Ovary (tissue), 9 donors: ENCODE data around the gene CDRT4. TPM values are rescaled to one million over a fixed set of nuclear protein-coding genes. Genes with fewer than 3 reads are reported as not detected.

Experiments used
- DNase-seq, 5 donors: peaks; one replicate each; pipeline ENCODE4 v3.0.0-alpha.2; 2019 to 2020
- H3K27ac ChIP-seq, 2 donors: fragments of 200-600 bp; one replicate each; pipeline versions ENCODE4 v1.5.1 to v1.8.0; 2019 to 2022
- H3K27me3 ChIP-seq: fragments of 200-600 bp; one replicate; pipeline ENCODE4 v1.8.0; 2022
- H3K36me3 ChIP-seq: fragments of 200-600 bp; sonication (generic); one replicate; pipeline ENCODE4 v1.5.1; 2019
- H3K4me1 ChIP-seq: one replicate; pipeline ENCODE4 v1.8.1; 2013; ENCODE audit warnings: mild to moderate bottlenecking, moderate library complexity; ENCODE audit not compliant: insufficient read depth
- H3K4me3 ChIP-seq: fragments of 200-600 bp; sonication (generic); one replicate; pipeline ENCODE4 v1.5.1; 2017
- H3K9me3 ChIP-seq, 2 donors: fragments of 200-600 bp in 1 of 2; sonication (generic) in 1 of 2; one replicate each; pipeline versions ENCODE4 v1.5.1 to v1.8.1; 2013 to 2019; ENCODE audit warnings: mild to moderate bottlenecking in 1 of 2, moderate library complexity in 1 of 2
- EP300 ChIP-seq: sonication (generic); formaldehyde crosslinking; IDR thresholded peaks from one replicate; pipeline ENCODE4 v1.6.1; 2017; ENCODE audit warnings: antibody characterized with exemption
- POLR2A ChIP-seq: fragments of 450-650 bp; IDR thresholded peaks from one replicate; pipeline ENCODE4 v1.6.1; 2017; ENCODE audit warnings: antibody characterized with exemption, mild to moderate bottlenecking, moderate library complexity
- WGBS, 3 donors: extraction: QIAGEN DNeasy Blood & Tissue Kit in 1 of 3; methylation state at CpG; one replicate each; pipeline versions ENCODE4 v1.1.5 to v1.1.7; 2013 to 2017; 5-methylcytosine and 5-hydroxymethylcytosine counted together
- intact Hi-C, 4 donors: fragments of 100-400 bp; cut with DNase I; formaldehyde crosslinking; loops; one replicate each; pipeline versions ENCODE4 v1.11.0 to v1.15.1; 2022 to 2023
- polyA plus RNA-seq, 2 donors: library from polyadenylated mRNA; stranded (reverse); fragments of 200-250 nt in 1 of 2; fragments of 350-450 nt in 1 of 2; fragmentation: Illumina TruSeq in 1 of 2; extraction: RNeasy Lipid Tissue Mini Kit (QIAGEN cat#74804) in 1 of 2; gene quantifications; one replicate each; pipeline ENCODE4 v1.2.3, GENCODE V29; 2013 to 2014
- total RNA-seq, 7 donors: library from RNA; depleted of rRNA in 2 of 7; stranded (reverse); fragments of >200 nt in 2 of 7; fragmentation: NEBNext Ultra II Directional in 3 of 7; extraction: Animal tissue kit (Norgen Biotek cat#: 25700) in 3 of 7; gene quantifications; one replicate each; pipeline versions ENCODE4 v1.1.0 to v1.2.4, GENCODE V29; 2016 to 2023
- TF ChIP-seq, protein P1 (sequence below), 3 donors: fragments of 450-650 bp in 2 of 3; fragments of 200-600 bp in 1 of 3; IDR thresholded peaks; one replicate each; pipeline versions ENCODE4 v1.5.1 to v1.8.0; 2016 to 2022; ENCODE audit warnings: antibody characterized with exemption in 3 of 3, mild to moderate bottlenecking in 1 of 3
- donor health status: DM: no; HTN: no; CAD: no; lungs with moderate emphysema.
- donor health status: DM: no; HTN: no; CAD: no.
- donor health status: Bipolar disorder and iron deficiency.
- donor health status: DM: yes; HTN: yes; CAD: no.
- donor health status: DM: no; HTN: no; CAD: no.
- donor health status: DM: yes; HTN: yes; CAD: no.

Gene CDRT4
- total and polyA plus RNA-seq, 9 donors = 4.1 to 11.7 (median 7.2) TPM

DNA sequence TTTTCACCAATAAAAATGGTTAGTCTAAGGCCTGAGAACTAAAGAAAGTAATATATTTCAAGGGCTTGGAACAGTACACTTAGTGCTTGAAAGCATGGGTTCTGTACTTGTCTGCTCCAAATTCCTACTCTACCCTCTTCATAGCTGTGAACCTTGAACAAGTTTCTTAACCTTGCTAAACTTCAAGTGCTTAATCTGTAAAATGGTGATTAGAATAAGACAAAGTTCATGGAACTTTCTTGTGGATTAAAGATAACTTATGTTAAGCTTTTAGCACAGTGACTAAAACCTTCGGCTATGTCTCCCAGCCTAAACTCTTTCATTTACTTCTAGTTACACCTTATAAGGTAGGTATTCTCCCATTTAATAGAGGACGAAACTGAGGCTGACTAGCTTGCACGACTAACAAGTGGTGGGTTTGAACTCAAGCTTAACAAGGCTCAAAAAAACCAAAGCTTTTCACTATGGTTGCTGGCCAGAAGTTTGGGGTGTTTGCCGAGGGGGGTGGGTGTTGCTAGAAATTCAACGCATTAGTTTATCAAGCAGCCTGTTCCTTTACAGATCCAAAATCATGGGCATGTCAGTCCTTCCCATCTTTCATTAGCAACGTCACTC, 28.8 kb downstream of the CDRT4 start:
- TF ChIP-seq EP300 = no peak
- no peak for TF ChIP-seq POLR2A
- TF ChIP-seq, protein P1, sequence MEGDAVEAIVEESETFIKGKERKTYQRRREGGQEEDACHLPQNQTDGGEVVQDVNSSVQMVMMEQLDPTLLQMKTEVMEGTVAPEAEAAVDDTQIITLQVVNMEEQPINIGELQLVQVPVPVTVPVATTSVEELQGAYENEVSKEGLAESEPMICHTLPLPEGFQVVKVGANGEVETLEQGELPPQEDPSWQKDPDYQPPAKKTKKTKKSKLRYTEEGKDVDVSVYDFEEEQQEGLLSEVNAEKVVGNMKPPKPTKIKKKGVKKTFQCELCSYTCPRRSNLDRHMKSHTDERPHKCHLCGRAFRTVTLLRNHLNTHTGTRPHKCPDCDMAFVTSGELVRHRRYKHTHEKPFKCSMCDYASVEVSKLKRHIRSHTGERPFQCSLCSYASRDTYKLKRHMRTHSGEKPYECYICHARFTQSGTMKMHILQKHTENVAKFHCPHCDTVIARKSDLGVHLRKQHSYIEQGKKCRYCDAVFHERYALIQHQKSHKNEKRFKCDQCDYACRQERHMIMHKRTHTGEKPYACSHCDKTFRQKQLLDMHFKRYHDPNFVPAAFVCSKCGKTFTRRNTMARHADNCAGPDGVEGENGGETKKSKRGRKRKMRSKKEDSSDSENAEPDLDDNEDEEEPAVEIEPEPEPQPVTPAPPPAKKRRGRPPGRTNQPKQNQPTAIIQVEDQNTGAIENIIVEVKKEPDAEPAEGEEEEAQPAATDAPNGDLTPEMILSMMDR (IDR thresholded peaks at IDR 0.05) = no peak
- 72 to 90% (median 88%) methylated on average over 6 of the region's 6 CpGs for whole genome bisulfite sequencing, 3 donors
- Histone ChIP-seq H3K4me1 (peaks cover 16% of the 10 kb centered on the region), H3K36me3 (no peaks in the 10 kb centered on the region), H3K9me3 (no peaks in the 10 kb centered on the region), H3K27me3 (no peaks in the 10 kb centered on the region), H3K27ac (no peak overlapping the region), H3K4me3 (no peak overlapping the region)
- DNase-seq = no peak
- intact Hi-C loops = no loop called here

DNA sequence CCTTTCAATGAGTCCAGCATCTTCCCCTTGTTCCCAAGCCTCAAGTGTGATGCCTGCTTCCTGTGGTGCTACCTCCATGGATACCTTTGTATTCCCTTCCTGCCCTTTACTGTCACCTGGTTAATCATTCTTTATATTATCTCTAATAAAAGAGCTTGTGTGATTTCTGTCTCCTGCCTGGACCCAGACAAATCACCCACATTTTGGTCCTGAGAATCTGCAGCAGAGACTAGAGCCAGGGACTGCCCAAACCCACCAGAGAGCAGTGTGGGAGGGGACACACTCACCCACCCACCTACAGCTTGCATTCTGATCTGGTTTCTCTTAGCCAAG, 30.2 kb downstream of the CDRT4 start:
- Histone ChIP-seq H3K4me3 (no peak overlapping the region), H3K4me1 (peaks cover 24% of the 10 kb centered on the region), H3K36me3 (no peaks in the 10 kb centered on the region), H3K9me3 (no peaks in the 10 kb centered on the region), H3K27me3 (no peaks in the 10 kb centered on the region), H3K27ac (peak overlapping the region in 1 of 2 donors; percentile 42)
- TF ChIP-seq, protein P1 (IDR thresholded peaks at IDR 0.05) = no peak
- no peak for TF ChIP-seq EP300
- no peak for TF ChIP-seq POLR2A
- no peak for DNase-seq
- intact Hi-C loops = no loop called here

DNA sequence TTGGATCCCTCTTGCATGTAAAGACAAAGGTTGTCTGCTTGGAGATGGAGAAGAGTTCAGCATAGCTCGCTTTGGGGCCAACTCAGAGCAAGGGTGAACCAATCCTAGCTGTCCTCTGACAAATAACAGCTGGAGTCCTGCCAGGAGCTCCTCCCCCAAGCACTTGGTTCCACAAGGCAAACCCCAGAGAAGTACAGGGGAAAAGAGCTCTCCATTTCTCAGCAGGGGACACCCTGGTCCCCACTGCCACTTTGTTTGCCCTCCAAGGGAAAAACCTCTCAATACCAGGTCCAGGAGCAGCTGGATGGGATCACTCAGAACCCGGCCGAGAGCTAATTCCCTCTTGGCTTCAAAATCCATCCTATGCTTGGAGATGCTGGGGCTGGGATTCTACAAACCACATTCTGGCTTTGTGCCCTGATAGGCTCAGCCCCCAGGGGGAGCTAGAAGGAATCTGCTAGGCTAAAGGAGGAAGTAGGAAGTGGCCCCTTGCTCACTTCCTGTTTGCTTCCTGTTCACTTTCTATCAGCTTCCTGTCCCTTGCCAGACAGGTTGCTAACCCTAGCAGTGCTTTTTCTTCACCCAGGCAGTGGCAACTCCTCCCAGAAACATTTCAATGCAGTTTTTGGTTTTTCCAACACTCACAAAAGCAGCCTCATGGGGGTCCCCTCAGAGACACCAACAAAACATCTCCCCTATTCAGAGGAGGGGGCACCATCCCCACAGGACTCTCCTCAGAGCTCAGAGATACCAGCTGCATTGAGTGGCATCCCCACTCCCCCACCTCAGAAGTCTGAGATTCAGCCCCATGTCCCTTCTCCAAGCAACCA, 30.7 kb downstream of the CDRT4 start:
- intact Hi-C loops = no loop called here
- peaks cover 24% of the 10 kb centered on the region for H3K4me1 ChIP-seq
- peak overlapping the region in 1 of 2 donors; percentile 42 for H3K27ac ChIP-seq
- no peaks in the 10 kb centered on the region for H3K27me3 ChIP-seq
- 17 to 22% (median 22%) methylated on average over 3 of the region's 3 CpGs for WGBS, 3 donors
- no peak overlapping the region for H3K4me3 ChIP-seq
- TF ChIP-seq POLR2A (no peak), EP300 (no peak)
- TF ChIP-seq, protein P1 (IDR thresholded peaks at IDR 0.05) = no peak
- DNase-seq = peak; percentile 75 to 83 (median 77)
- no peaks in the 10 kb centered on the region for H3K36me3 ChIP-seq
- no peaks in the 10 kb centered on the region for H3K9me3 ChIP-seq

DNA sequence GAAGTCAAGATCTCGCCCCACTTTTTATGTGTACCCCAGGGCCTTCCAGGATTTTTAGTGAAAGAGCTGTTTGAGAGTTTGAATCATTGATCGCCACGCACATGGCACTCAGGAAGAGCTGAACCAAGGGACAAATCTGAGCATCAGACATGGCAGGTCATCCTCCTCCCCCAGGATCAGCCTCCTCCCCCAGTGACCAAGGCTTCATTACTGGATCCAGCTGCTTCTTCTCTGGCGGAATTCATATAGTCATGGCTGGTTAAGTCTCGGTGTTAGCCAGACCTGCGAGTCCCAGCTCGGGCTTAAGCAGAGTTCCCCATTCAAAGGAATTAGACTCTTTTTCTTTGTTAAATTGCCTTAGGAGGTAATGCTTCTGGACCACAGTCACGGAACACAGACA, 32.5 kb downstream of the CDRT4 start:
- Histone ChIP-seq H3K4me3 (no peak overlapping the region), H3K27ac (no peak overlapping the region), H3K27me3 (no peaks in the 10 kb centered on the region), H3K36me3 (no peaks in the 10 kb centered on the region), H3K9me3 (no peaks in the 10 kb centered on the region), H3K4me1 (peaks cover 24% of the 10 kb centered on the region)
- WGBS, 3 donors = 93 to 95% (median 95%) methylated on average over 8 of the region's 8 CpGs
- DNase-seq = no peak
- intact Hi-C loops = no loop called here
- no peak for TF ChIP-seq EP300
- TF ChIP-seq, protein P1 (IDR thresholded peaks at IDR 0.05) = no peak
